Thyroid gland (tissue), 4 donors: ENCODE results near the gene RGS19. TPM values are rescaled to one million over a fixed set of nuclear protein-coding genes. Genes with fewer than 3 reads are reported as not detected.

ENCODE experiments used
- DNase-seq, 2 donors: peaks; one replicate each; pipeline ENCODE4 v3.0.0-alpha.2; 2019
- H3K27ac ChIP-seq, 3 donors: fragments of 200-600 bp; sonication (generic); 1 replicate in 2 of 3; 2 replicates in 1 of 3; pipeline ENCODE4 v1.5.1; 2016 to 2019; ENCODE audit warnings: mild to moderate bottlenecking in 1 of 3, moderate library complexity in 1 of 3
- H3K27me3 ChIP-seq: fragments of 200-600 bp; sonication (generic); one replicate; pipeline ENCODE4 v1.5.1; 2019
- H3K36me3 ChIP-seq, 2 donors: fragments of 200-600 bp; sonication (generic); one replicate each; pipeline ENCODE4 v1.5.1; 2016 to 2019
- H3K4me1 ChIP-seq, 2 donors: fragments of 200-600 bp; sonication (generic); one replicate each; pipeline ENCODE4 v1.5.1; 2017 to 2019
- H3K4me3 ChIP-seq, 3 donors: fragments of 200-600 bp; sonication (generic); replicated peaks in 1 of 3; 1 replicate in 2 of 3; 2 replicates in 1 of 3; pipeline ENCODE4 v1.5.1; 2016; ENCODE audit warnings: mild to moderate bottlenecking in 1 of 3
- H3K9me3 ChIP-seq: fragments of 200-600 bp; sonication (generic); one replicate; pipeline ENCODE4 v1.5.1; 2017
- POLR2A ChIP-seq, 2 donors: fragments of 450-650 bp; IDR thresholded peaks; one replicate each; pipeline ENCODE4 v1.6.1; 2017; ENCODE audit warnings: antibody characterized with exemption in 2 of 2, mild to moderate bottlenecking in 2 of 2, moderate library complexity in 1 of 2
- WGBS, 2 donors: methylation state at CpG; one replicate each; pipeline ENCODE4 v1.1.5; 2017; 5-methylcytosine and 5-hydroxymethylcytosine counted together
- intact Hi-C: fragments of 100-400 bp; cut with DNase I; formaldehyde crosslinking; loops from one replicate; pipeline ENCODE4 v1.15.1; 2023
- total RNA-seq, 4 donors: library from RNA; depleted of rRNA; stranded (reverse); fragments of >200 nt; gene quantifications; one replicate each; pipeline ENCODE4 v1.2.3, GENCODE V29; 2016
- TF ChIP-seq, protein P1 (sequence below), 6 experiments: fragments of 200-600 bp in 3 of 6; fragments of 450-650 bp in 3 of 6; sonication (generic) in 3 of 6; IDR thresholded peaks; one replicate each; pipeline ENCODE4 v1.5.1; 2016 to 2019; ENCODE audit warnings: antibody characterized with exemption in 6 of 6, mild to moderate bottlenecking in 2 of 6, inconsistent platforms in 1 of 6, moderate library complexity in 1 of 6

The RGS19 gene
- total RNA-seq, 4 donors from 2014 or later, result 10.5 to 17.2 (median 13.4) TPM

DNA sequence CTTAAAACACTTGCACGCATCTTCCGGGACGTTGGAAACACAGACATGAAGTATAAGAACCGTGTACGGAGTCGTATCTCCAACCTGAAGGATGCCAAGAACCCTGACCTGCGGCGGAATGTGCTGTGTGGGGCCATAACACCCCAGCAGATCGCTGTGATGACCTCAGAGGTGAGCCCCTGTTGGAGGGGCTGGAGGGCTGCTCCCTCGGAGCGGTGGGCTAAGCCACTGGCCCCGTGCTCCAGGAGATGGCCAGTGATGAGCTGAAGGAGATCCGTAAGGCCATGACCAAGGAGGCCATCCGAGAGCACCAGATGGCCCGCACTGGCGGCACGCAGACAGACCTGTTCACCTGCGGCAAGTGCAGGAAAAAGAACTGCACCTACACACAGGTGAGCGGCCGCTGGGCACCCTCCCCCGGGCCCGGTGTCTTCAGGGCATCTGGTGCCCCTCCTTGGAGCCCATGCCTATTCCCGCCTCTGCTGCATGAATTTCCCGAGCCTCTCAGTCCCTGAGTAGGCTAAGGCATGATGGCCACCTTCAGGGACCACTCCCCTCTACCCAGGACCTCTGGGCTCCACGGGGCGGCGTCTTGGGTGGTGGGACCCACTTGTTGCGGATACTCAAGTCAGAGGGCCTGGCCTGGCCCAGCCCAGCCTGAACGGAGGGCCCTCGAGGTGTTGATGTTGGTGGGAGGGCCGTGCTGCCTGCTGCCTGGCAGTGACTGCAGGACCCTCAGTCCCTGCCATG is 8.9 kb downstream of the RGS19 start:
- H3K9me3 ChIP-seq, result no peaks in the 10 kb centered on the region
- H3K4me3 ChIP-seq, result no peak overlapping the region
- H3K27ac ChIP-seq, result no peak overlapping the region
- TF ChIP-seq, protein P1, sequence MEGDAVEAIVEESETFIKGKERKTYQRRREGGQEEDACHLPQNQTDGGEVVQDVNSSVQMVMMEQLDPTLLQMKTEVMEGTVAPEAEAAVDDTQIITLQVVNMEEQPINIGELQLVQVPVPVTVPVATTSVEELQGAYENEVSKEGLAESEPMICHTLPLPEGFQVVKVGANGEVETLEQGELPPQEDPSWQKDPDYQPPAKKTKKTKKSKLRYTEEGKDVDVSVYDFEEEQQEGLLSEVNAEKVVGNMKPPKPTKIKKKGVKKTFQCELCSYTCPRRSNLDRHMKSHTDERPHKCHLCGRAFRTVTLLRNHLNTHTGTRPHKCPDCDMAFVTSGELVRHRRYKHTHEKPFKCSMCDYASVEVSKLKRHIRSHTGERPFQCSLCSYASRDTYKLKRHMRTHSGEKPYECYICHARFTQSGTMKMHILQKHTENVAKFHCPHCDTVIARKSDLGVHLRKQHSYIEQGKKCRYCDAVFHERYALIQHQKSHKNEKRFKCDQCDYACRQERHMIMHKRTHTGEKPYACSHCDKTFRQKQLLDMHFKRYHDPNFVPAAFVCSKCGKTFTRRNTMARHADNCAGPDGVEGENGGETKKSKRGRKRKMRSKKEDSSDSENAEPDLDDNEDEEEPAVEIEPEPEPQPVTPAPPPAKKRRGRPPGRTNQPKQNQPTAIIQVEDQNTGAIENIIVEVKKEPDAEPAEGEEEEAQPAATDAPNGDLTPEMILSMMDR (IDR thresholded peaks at IDR 0.05), result no peak
- no peak for TF ChIP-seq POLR2A (IDR thresholded peaks at IDR 0.05)
- 94 to 95% methylated on average over 14 to 29 of the region's 31 CpGs for WGBS, 2 donors
- DNase-seq, result no peak
- intact Hi-C loops, result no loop called here
- peaks cover 0 to 1% of the 10 kb centered on the region in 2 donors for H3K4me1 ChIP-seq
- H3K36me3 ChIP-seq, result peaks cover 0 to 10% of the 10 kb centered on the region in 2 donors
- no peaks in the 10 kb centered on the region for H3K27me3 ChIP-seq

DNA sequence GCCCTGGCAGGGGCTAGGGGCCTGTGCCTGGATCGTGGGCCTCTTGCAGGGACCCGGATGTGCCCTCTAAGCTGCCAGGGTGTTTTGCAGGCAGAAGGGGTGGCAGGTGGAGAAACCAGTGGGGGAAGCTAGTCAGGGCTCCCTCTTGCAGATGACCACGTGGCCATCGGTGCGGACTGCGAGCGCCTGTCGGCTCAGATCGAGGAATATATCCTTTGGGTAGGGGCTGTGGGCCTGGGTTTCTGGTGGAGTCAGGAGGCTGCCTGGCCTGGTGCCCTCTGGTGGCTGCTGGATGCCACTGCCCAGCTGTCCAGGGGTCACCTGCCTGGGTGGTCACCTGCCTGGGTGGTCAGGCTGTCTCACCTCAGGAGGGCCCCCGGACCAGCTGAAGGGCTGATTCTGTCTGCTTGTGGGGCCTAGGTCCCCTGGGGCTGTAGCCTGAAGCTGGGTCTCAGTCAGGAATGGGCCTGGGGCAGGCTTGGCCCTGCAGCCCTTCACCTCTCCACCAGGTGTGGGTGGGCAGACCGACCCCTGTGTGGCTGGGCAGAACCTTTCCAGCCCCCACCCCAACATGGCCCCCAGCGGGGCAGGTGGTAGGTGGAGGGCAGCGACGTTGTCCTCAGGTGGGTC is 9.6 kb downstream of the RGS19 start:
- no peak for TF ChIP-seq POLR2A (IDR thresholded peaks at IDR 0.05)
- TF ChIP-seq, protein P1 (IDR thresholded peaks at IDR 0.05), result peak; percentile 15 to 66 (median 40)
- DNase-seq, result no peak
- H3K4me1 ChIP-seq, result peaks cover 0 to 7% of the 10 kb centered on the region in 2 donors
- H3K27me3 ChIP-seq, result no peaks in the 10 kb centered on the region
- no peak overlapping the region for H3K27ac ChIP-seq
- 71 to 96% methylated on average over 4 to 12 of the region's 14 CpGs for WGBS, 2 donors
- peaks cover 0 to 10% of the 10 kb centered on the region in 2 donors for H3K36me3 ChIP-seq
- no peaks in the 10 kb centered on the region for H3K9me3 ChIP-seq
- intact Hi-C loops, result loop anchor here (10.0 kb wide), 1 partner anchor 535 kb away; the partner anchor contains the start of gene PTK6
- H3K4me3 ChIP-seq, result no peak overlapping the region

DNA sequence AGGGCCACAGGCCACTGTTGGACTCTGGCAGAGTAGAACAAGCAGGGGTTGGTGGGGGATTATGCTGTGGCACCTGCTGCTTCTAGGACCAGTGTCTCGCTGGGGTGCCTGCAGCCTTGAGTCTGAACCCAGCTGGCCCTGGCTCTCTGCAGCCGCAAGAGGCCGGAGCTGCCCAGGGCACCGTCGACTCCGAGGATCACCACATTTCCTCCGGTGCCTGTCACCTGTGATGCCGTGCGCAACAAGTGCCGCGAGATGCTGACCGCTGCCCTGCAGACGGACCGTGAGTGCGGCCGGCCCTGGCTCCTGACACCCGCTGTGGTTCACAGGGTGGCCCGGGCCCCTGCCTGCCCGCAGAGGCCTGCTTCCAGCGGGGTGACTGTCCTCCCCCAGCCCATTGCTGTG is 10.1 kb downstream of the RGS19 start:
- 94 to 96% methylated on average over 14 to 17 of the region's 20 CpGs for WGBS, 2 donors
- TF ChIP-seq, protein P1 (IDR thresholded peaks at IDR 0.05), result no peak
- no peak for TF ChIP-seq POLR2A (IDR thresholded peaks at IDR 0.05)
- DNase-seq, result no peak
- Histone ChIP-seq H3K4me1 (peaks cover 1 to 12% of the 10 kb centered on the region in 2 donors), H3K4me3 (no peak overlapping the region), H3K9me3 (no peaks in the 10 kb centered on the region), H3K27ac (no peak overlapping the region), H3K36me3 (peaks cover 0 to 9% of the 10 kb centered on the region in 2 donors), H3K27me3 (no peaks in the 10 kb centered on the region)
- intact Hi-C loops, result loop anchor here (10.0 kb wide), 1 partner anchor 534 kb away; the partner anchor contains the start of gene PTK6

DNA sequence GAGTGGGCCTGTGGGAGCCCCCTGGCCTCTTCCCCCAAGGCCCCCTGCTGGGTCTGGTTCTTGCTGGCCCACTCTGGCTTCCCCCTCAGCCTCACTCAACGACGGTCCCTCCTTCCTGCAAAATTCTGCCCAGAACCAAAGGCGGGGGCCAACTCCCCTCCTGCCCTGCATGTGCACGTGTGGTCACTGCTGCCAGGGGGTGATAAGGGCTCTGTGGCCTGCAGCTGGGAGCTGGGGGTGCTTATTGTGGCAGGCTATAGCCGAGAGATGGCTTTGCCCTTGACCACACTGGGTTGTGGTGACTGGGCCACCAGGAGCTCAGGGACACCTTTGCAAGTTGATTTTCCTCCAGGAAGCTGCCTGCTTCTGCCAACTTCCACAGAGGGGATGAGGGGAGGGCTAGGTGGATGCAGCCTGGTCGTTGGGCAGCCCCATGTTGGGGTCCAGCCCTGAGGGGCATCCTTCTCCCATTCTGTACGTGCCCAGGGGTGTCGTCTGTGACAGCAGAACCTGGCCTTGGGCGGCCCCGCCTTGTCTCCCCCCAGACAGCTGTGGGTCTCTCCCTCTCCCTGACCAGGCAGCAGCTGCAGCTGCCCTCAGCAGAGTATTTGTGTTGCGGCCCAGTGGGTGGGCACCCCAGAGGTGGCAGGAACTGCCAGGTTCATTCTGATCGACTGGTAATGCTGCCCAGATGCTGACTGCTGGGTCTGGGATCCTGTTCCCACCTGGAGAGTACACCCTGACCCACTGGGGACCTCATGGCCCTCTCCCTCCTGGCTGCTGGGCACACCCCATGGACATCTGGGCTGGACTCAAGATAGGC is 10.7 kb downstream of the RGS19 start:
- intact Hi-C loops, result loop anchor here (10.0 kb wide), 1 partner anchor 534 kb away; the partner anchor contains the start of gene PTK6
- no peak for DNase-seq
- H3K4me1 ChIP-seq, result peaks cover 8 to 17% of the 10 kb centered on the region in 2 donors
- no peaks in the 10 kb centered on the region for H3K27me3 ChIP-seq
- H3K4me3 ChIP-seq, result no peak overlapping the region
- peaks cover 0 to 3% of the 10 kb centered on the region in 2 donors for H3K36me3 ChIP-seq
- H3K9me3 ChIP-seq, result no peaks in the 10 kb centered on the region
- no peak overlapping the region for H3K27ac ChIP-seq
- TF ChIP-seq, protein P1 (IDR thresholded peaks at IDR 0.05), result no peak
- no peak for TF ChIP-seq POLR2A (IDR thresholded peaks at IDR 0.05)
- WGBS, 2 donors, result 56 to 73% methylated on average over 3 to 4 of the region's 12 CpGs
